GM06990 (cell line): ENCODE results near the gene SYTL1.
A peak's percentile ranks its signal among the peaks of the same experiment; 100 is the strongest.
"Not testable (repeated sequence)": the region's sequence is repeated elsewhere in the genome, so short reads cannot be mapped to it uniquely, and the experiment has no call there.

Experiments
- DNase-seq: peaks from one replicate; pipeline ENCODE4 v3.0.0-alpha.2; 2011; ENCODE audit not compliant: insufficient read length; ENCODE audit errors: extremely low read depth
- H3K27me3 ChIP-seq: replicated peaks from 2 replicates; pipeline ENCODE4 v1.6.0; 2011; ENCODE audit warnings: low read length; ENCODE audit not compliant: control insufficient read depth, insufficient read depth
- H3K36me3 ChIP-seq: 2 replicates; pipeline ENCODE4 v1.5.1; 2011; ENCODE audit warnings: low read length; ENCODE audit not compliant: control insufficient read depth, insufficient read depth
- H3K4me3 ChIP-seq: replicated peaks from 2 replicates; pipeline ENCODE4 v1.5.1; 2011; ENCODE audit warnings: low read depth, mild to moderate bottlenecking, control low read depth, low read length
- TF ChIP-seq, protein P1 (sequence below): IDR thresholded peaks from 2 replicates; pipeline ENCODE4 v1.5.1; 2011; ENCODE audit warnings: low read length, control low read depth, mild to moderate bottlenecking, inconsistent platforms; ENCODE audit not compliant: insufficient read depth, poor library complexity, severe bottlenecking

The SYTL1 gene

DNA sequence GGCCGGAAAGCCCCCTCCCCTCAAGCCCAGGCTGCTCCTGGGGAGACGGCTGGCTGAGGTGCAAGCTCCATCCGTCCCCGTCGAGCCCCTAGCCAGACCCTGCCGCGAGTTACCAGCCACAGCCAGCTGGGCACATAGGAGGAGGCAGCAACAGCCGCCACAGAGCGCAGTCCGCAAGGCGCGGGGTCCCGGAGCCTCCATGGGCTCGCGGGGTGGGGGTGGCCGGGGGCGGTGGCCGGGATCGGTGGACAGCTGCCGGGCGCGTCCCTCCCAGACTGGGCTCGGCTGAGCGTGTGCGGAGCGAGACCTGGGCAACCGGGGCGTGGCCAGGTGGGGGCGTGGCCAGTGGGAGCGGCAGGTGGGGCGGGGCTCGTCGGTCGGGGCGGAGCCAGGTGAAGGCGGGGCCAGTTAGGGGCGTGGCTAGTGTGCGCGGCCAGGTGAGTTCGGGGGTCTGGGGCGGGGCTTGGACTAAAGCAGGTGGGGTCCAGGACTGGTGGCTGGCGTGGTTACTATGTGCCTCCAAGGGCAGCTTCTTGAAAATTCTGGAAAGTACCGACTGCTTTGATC lies 41.3 kb downstream of the SYTL1 start, which contains the start of gene CD164L2:
CD164L2 (minus strand) TSS at position 295 of the 567 bp plus-strand sequence; CDS start at position 201, 94 bp downstream.
- TF ChIP-seq, protein P1, sequence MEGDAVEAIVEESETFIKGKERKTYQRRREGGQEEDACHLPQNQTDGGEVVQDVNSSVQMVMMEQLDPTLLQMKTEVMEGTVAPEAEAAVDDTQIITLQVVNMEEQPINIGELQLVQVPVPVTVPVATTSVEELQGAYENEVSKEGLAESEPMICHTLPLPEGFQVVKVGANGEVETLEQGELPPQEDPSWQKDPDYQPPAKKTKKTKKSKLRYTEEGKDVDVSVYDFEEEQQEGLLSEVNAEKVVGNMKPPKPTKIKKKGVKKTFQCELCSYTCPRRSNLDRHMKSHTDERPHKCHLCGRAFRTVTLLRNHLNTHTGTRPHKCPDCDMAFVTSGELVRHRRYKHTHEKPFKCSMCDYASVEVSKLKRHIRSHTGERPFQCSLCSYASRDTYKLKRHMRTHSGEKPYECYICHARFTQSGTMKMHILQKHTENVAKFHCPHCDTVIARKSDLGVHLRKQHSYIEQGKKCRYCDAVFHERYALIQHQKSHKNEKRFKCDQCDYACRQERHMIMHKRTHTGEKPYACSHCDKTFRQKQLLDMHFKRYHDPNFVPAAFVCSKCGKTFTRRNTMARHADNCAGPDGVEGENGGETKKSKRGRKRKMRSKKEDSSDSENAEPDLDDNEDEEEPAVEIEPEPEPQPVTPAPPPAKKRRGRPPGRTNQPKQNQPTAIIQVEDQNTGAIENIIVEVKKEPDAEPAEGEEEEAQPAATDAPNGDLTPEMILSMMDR: no peak
- no peak for DNase-seq
- Histone ChIP-seq H3K4me3 (no peak within 1 kb of the TSS), H3K27me3 (no peaks in the 10 kb centered on the region; the same call in 1 of the 2 replicates), H3K36me3 (no peaks in the 10 kb centered on the region)

DNA sequence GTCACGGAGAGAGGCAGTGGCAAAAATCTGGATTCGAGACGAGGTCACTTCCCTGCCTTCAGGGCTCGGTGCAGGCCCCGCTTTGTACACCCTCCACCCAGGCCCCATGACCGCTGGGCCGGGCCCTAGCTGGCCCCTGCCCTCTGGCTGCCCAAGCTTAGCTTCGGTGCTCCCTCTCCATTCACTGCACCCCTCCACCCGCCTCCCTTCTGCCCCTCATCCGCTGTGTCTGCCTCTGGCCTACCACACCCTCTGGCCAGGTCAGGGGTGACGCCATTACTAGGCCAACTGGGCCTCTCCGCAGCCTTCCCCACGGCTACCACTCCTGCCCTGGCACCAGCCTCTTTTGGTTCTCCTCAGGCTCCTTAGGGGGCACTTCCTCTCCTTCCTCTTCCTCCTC lies 41.8 kb downstream of the SYTL1 start:
- H3K36me3 ChIP-seq: no peaks in the 10 kb centered on the region
- TF ChIP-seq, protein P1: no peak
- H3K27me3 ChIP-seq: no peaks in the 10 kb centered on the region; the same call in 1 of the 2 replicates
- DNase-seq: no peak
- H3K4me3 ChIP-seq: no peak overlapping the region

DNA sequence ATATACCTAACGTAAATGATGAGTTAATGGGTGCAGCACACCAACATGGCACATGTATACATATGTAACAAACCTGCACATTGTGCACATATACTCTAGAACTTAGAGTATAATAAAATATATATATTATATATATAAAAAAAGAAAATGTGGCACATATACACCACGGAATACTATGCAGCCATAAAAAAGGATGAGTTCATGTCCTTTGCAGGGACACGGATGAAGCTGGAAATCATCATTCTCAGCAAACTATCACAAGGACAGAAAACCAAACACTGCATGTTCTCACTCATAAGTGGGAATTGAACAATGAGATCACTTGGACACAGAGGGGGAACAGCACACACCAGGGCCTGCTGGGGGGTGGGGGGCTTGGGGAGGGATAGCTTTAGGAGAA lies 43.0 kb downstream of the SYTL1 start:
- not testable (repeated sequence) for H3K4me3 ChIP-seq, H3K36me3 ChIP-seq, H3K27me3 ChIP-seq, DNase-seq

DNA sequence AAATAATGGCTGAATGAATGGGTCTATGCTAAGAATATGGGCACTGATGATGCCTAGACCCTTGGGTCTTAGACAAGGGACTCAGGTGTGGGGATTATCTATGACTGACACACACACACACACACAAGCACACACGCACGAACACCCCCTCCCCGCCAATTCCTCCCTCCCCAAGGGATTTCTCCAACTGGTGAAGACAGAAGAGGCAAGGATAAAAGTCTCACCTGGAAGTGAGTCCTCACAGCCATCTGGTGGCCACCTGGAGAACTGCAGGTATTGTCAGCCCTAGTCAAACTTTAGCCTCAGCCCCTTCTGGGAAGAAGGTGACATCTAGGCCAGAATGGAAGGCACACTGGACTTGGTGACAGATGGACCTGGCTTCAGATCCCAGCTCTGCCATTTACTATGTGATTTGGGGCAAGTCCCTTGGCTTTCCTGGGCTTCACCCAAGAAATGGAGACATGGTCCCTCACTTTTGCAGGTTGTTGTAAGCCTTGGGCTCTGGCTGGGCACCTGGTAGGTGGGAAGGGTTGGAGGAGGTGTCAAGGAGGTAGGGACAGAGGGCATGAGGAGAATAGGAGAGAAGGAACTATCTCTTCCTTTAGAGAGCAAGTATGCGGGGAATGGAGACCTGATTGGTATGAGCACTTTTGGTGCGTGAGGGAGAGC lies 46.6 kb downstream of the SYTL1 start:
- no peak for DNase-seq
- Histone ChIP-seq H3K27me3 (no peaks in the 10 kb centered on the region; the same call in 1 of the 2 replicates), H3K4me3 (no peak overlapping the region), H3K36me3 (no peaks in the 10 kb centered on the region)
- TF ChIP-seq, protein P1: peak; percentile 87

DNA sequence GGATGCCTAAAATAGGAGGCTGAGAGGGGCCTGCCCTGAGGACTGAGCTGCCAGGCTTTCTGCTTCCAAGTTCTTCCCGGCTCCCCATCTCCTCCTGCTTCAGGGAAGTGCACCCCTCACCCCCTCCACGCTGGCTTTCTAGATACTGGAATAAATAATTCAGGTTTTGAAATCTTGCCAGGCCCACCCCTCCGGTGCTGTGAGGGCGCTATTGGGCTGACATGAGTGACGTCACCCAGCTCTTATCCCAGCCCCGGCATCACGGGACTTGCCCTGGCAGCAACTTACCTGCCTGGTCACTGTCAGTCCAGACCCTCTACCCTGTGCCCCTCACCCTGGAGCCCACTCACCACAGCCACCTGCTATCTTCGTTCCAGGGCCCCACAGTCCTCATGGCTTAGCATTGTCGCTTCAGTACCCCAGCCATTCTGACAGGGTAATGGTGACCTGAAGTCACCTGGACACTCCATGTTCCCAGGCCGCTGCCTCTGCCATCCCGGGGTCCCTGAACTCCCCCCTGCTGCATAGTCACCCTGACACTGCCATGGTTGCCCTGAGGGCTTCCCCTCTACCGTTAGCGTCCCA lies 49.8 kb downstream of the SYTL1 start:
- no peak for DNase-seq
- H3K4me3 ChIP-seq: peak overlapping the region; percentile 1; the same call in 1 of the 2 replicates
- TF ChIP-seq, protein P1: no peak
- no peaks in the 10 kb centered on the region; the same call in 1 of the 2 replicates for H3K27me3 ChIP-seq
- H3K36me3 ChIP-seq: no peaks in the 10 kb centered on the region

DNA sequence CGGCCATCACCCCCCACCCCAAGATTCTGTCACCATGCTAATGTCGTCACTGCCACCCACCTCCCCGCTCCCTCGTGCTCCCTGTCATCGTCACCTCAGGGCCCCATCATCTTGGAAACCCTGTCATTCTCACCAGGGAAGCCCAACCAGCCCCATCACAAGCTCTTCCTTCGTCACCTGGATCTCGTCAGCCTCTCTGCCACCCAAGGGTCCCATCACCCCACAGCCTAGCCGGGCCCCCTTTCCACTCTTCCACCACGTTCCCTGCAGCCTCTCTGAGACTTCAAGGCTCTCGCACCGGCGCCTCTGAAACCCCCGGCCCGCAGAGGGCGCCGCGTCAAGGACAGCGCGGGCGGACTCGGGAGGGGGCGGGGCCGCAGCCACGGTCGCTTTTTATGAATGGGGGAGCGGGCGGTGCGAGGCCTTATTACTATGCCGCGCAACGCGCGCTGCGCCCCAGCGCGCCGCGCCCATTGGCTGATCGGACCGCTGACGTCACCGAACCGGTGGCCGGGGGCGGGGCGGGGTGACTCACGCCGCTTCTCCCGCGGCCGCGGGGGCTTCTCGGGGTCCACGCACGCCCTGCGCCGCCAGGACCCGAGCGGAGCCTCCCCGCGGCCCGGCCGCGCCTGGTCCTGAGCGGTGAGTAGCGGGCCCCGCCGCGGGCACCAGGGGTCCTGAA lies 50.4 kb downstream of the SYTL1 start, which contains the start of gene GPR3:
GPR3 (plus strand) TSS at position 527 of the 682 bp plus-strand sequence. CDS start 1,177 bp downstream, outside the sequence.
- TF ChIP-seq, protein P1: peak; percentile 79
- Histone ChIP-seq H3K4me3 (peak within 1 kb of the TSS; percentile 66), H3K36me3 (no peaks in the 10 kb centered on the region), H3K27me3 (no peaks in the 10 kb centered on the region)
- DNase-seq: peak; percentile 93
